Activated T-helper 17 cell treated with anti-CD3 and anti-CD28 coated beads, Interleukin-2, amount 50 U/mL, for 72 hours (primary cell): ENCODE measurements around the gene PYGB. TPM values are rescaled to one million over a fixed set of nuclear protein-coding genes. Genes with fewer than 3 reads are reported as not detected.

Experiments
- ATAC-seq: fragments of 150-1000 bp; cut with Tn5 transposase; replicated peaks from 2 replicates; pipeline ENCODE4 v1.10.0; 2021; ENCODE audit warnings: mild to moderate bottlenecking, moderate library complexity
- H3K27ac Mint-ChIP-seq: one replicate; pipeline ENCODE4 v1.8.0; 2022; ENCODE audit warnings: mixed read lengths
- H3K27me3 Mint-ChIP-seq: one replicate; pipeline ENCODE4 v1.8.0; 2022; ENCODE audit warnings: mixed read lengths
- H3K36me3 Mint-ChIP-seq: one replicate; pipeline ENCODE4 v1.8.0; 2022; ENCODE audit warnings: low read depth, mild to moderate bottlenecking, mixed read lengths
- H3K4me1 Mint-ChIP-seq: one replicate; pipeline ENCODE4 v1.8.0; 2022; ENCODE audit warnings: mixed read lengths
- H3K4me3 Mint-ChIP-seq: one replicate; pipeline ENCODE4 v1.8.0; 2022; ENCODE audit warnings: mild to moderate bottlenecking, mixed read lengths
- H3K9me3 Mint-ChIP-seq: one replicate; pipeline ENCODE4 v1.8.0; 2022; ENCODE audit warnings: mixed read lengths
- total RNA-seq, 2 donors: library from RNA; stranded (reverse); gene quantifications; one replicate each; pipeline ENCODE4 v1.2.3, GENCODE V29; 2022

Gene PYGB
- 10 to 100 TPM; 15.4 to 27.0 TPM for total RNA-seq

GRCh38 chr20:25247956-25248785, at the start of gene PYGB:
TSS of gene PYGB (plus strand) at chr20:25248085. CDS start at chr20:25248179, 94 bp downstream.
- ATAC-seq = peak; percentile 80
- no peaks in the 10 kb centered on the region for H3K27me3 Mint-ChIP-seq
- H3K9me3 Mint-ChIP-seq = no peaks in the 10 kb centered on the region
- H3K36me3 Mint-ChIP-seq = no peaks in the 10 kb centered on the region
- H3K27ac Mint-ChIP-seq = peak within 1 kb of the TSS; percentile 66
- peaks cover 17% of the 10 kb centered on the region for H3K4me1 Mint-ChIP-seq
- peak within 1 kb of the TSS; percentile 89 for H3K4me3 Mint-ChIP-seq

- Mint-ChIP-seq H3K27ac (peak overlapping the region; percentile 10), H3K4me3 (no peak overlapping the region), H3K4me1 (peaks cover 31% of the 10 kb centered on the region), H3K36me3 (peaks cover 5% of the 10 kb centered on the region), H3K27me3 (no peaks in the 10 kb centered on the region), H3K9me3 (no peaks in the 10 kb centered on the region)
- ATAC-seq = no peak
These were observed 49.1 kb upstream of the PYGB start for GRCh38 chr20:25198663-25199383.

GRCh38 chr20:25199473-25200260, 48.2 kb upstream of the PYGB start:
- Mint-ChIP-seq H3K36me3 (peaks cover 5% of the 10 kb centered on the region), H3K27ac (peak overlapping the region; percentile 10), H3K4me1 (peaks cover 31% of the 10 kb centered on the region), H3K27me3 (no peaks in the 10 kb centered on the region), H3K4me3 (no peak overlapping the region), H3K9me3 (no peaks in the 10 kb centered on the region)
- no peak for ATAC-seq

GRCh38 chr20:25203089-25203488, 44.8 kb upstream of the PYGB start:
- no peak for ATAC-seq
- no peak overlapping the region for H3K4me3 Mint-ChIP-seq
- no peaks in the 10 kb centered on the region for H3K9me3 Mint-ChIP-seq
- H3K36me3 Mint-ChIP-seq = no peaks in the 10 kb centered on the region
- H3K27ac Mint-ChIP-seq = peak overlapping the region; percentile 4
- no peaks in the 10 kb centered on the region for H3K27me3 Mint-ChIP-seq
- peaks cover 18% of the 10 kb centered on the region for H3K4me1 Mint-ChIP-seq

GRCh38 chr20:25203871-25204320, 44.0 kb upstream of the PYGB start:
- Mint-ChIP-seq H3K4me3 (no peak overlapping the region), H3K9me3 (no peaks in the 10 kb centered on the region), H3K27me3 (no peaks in the 10 kb centered on the region), H3K27ac (peak overlapping the region; percentile 52), H3K36me3 (no peaks in the 10 kb centered on the region), H3K4me1 (peaks cover 18% of the 10 kb centered on the region)
- no peak for ATAC-seq

- Mint-ChIP-seq H3K4me1 (peaks cover 13% of the 10 kb centered on the region), H3K36me3 (peaks cover 3% of the 10 kb centered on the region), H3K9me3 (no peaks in the 10 kb centered on the region), H3K27me3 (no peaks in the 10 kb centered on the region), H3K4me3 (no peak overlapping the region), H3K27ac (peak overlapping the region; percentile 52)
- ATAC-seq = no peak
These were observed 43.2 kb upstream of the PYGB start for GRCh38 chr20:25204550-25205276.

GRCh38 chr20:25205277-25206062, 42.4 kb upstream of the PYGB start:
- Mint-ChIP-seq H3K4me1 (peaks cover 10% of the 10 kb centered on the region), H3K4me3 (no peak overlapping the region), H3K27me3 (no peaks in the 10 kb centered on the region), H3K9me3 (no peaks in the 10 kb centered on the region), H3K36me3 (peaks cover 10% of the 10 kb centered on the region), H3K27ac (peak overlapping the region; percentile 52)
- no peak for ATAC-seq

- H3K27ac Mint-ChIP-seq = peak overlapping the region; percentile 38
- no peaks in the 10 kb centered on the region for H3K9me3 Mint-ChIP-seq
- H3K36me3 Mint-ChIP-seq = peaks cover 15% of the 10 kb centered on the region
- ATAC-seq = no peak
- H3K27me3 Mint-ChIP-seq = no peaks in the 10 kb centered on the region
- no peak overlapping the region for H3K4me3 Mint-ChIP-seq
- H3K4me1 Mint-ChIP-seq = peaks cover 5% of the 10 kb centered on the region
These were observed 41.9 kb upstream of the PYGB start for GRCh38 chr20:25206063-25206403.

- Mint-ChIP-seq H3K36me3 (peaks cover 20% of the 10 kb centered on the region), H3K27me3 (no peaks in the 10 kb centered on the region), H3K4me3 (no peak overlapping the region), H3K4me1 (peaks cover 5% of the 10 kb centered on the region), H3K27ac (no peak overlapping the region), H3K9me3 (no peaks in the 10 kb centered on the region)
- no peak for ATAC-seq
These were observed 41.3 kb upstream of the PYGB start for GRCh38 chr20:25206548-25206947.

- H3K27ac Mint-ChIP-seq = no peak overlapping the region
- peaks cover 5% of the 10 kb centered on the region for H3K4me1 Mint-ChIP-seq
- H3K4me3 Mint-ChIP-seq = no peak overlapping the region
- no peaks in the 10 kb centered on the region for H3K27me3 Mint-ChIP-seq
- no peak for ATAC-seq
- H3K9me3 Mint-ChIP-seq = no peaks in the 10 kb centered on the region
- H3K36me3 Mint-ChIP-seq = peaks cover 28% of the 10 kb centered on the region
These were observed 40.5 kb upstream of the PYGB start for GRCh38 chr20:25207149-25207959.

GRCh38 chr20:25207960-25208534, 39.8 kb upstream of the PYGB start:
- peaks cover 5% of the 10 kb centered on the region for H3K4me1 Mint-ChIP-seq
- H3K36me3 Mint-ChIP-seq = peaks cover 31% of the 10 kb centered on the region
- H3K27ac Mint-ChIP-seq = no peak overlapping the region
- no peak for ATAC-seq
- no peaks in the 10 kb centered on the region for H3K9me3 Mint-ChIP-seq
- H3K27me3 Mint-ChIP-seq = no peaks in the 10 kb centered on the region
- H3K4me3 Mint-ChIP-seq = no peak overlapping the region

GRCh38 chr20:25209400-25209799, 38.5 kb upstream of the PYGB start:
- Mint-ChIP-seq H3K9me3 (no peaks in the 10 kb centered on the region), H3K36me3 (peaks cover 45% of the 10 kb centered on the region), H3K27ac (no peak overlapping the region), H3K27me3 (no peaks in the 10 kb centered on the region), H3K4me1 (peaks cover 5% of the 10 kb centered on the region), H3K4me3 (no peak overlapping the region)
- no peak for ATAC-seq
